Epithelial cell of proximal tubule (primary cell): Measurements from ENCODE around the gene PCDHGC4. TPM values are rescaled to one million over a fixed set of nuclear protein-coding genes. Genes with fewer than 3 reads are reported as not detected.

Experiments used
- DNase-seq: peaks from one replicate; pipeline ENCODE4 v3.0.0-alpha.2; 2011; ENCODE audit warnings: low read depth
- H3K4me3 ChIP-seq: 2 replicates; pipeline ENCODE4 v1.5.1; 2011; ENCODE audit warnings: low read depth, mild to moderate bottlenecking, low read length
- CTCF ChIP-seq: conservative IDR thresholded peaks from 2 replicates; pipeline ENCODE4 v1.5.1; 2012; ENCODE audit warnings: low read depth, mild to moderate bottlenecking, low read length
- total RNA-seq: library from RNA; depleted of rRNA; stranded (reverse); fragments of >200 nt; gene quantifications from 2 replicates; pipeline ENCODE4 v1.2.3, GENCODE V29; 2015

The PCDHGC4 gene
- total RNA-seq, 1 donor from 2014 or later = 0.46 TPM

GRCh38 chr5:141521244-141521781 is 36.5 kb downstream of the PCDHGC4 start:
- DNase-seq = peak; percentile 98
- no peak overlapping the region for H3K4me3 ChIP-seq
- TF ChIP-seq CTCF = no peak

- H3K4me3 ChIP-seq = no peak overlapping the region
- no peak for TF ChIP-seq CTCF
- no peak for DNase-seq
Observed at GRCh38 chr5:141522301-141522700, 37.5 kb downstream of the PCDHGC4 start.

- no peak for DNase-seq
- TF ChIP-seq CTCF = no peak
- H3K4me3 ChIP-seq = no peak overlapping the region
Observed at GRCh38 chr5:141523991-141524390, 39.2 kb downstream of the PCDHGC4 start.

- H3K4me3 ChIP-seq = no peak overlapping the region
- no peak for DNase-seq
- TF ChIP-seq CTCF = peak; percentile 100
Observed at GRCh38 chr5:141524604-141525597, 40.1 kb downstream of the PCDHGC4 start.

GRCh38 chr5:141525653-141526052 is 40.8 kb downstream of the PCDHGC4 start:
- H3K4me3 ChIP-seq = no peak overlapping the region
- no peak for DNase-seq
- no peak for TF ChIP-seq CTCF

GRCh38 chr5:141527426-141527825 is 42.6 kb downstream of the PCDHGC4 start:
- TF ChIP-seq CTCF = no peak
- no peak for DNase-seq
- no peak overlapping the region for H3K4me3 ChIP-seq
